SK-N-SH treated with all-trans-retinoic acid at 6 μM for 48 hours (cell line): ENCODE results near the gene LRCOL1.

Experiments used
- ARNTL ChIP-seq: fragments of 450-650 bp; formaldehyde crosslinking; IDR thresholded peaks from 2 replicates; pipeline ENCODE4 v1.5.0; 2020; ENCODE audit warnings: low read depth, mild to moderate bottlenecking, moderate library complexity, borderline replicate concordance
- CSDC2 ChIP-seq: fragments of 250-450 bp; sonication (Bioruptor Pico); IDR thresholded peaks from 2 replicates; pipeline ENCODE4 v1.5.0; 2020; ENCODE audit warnings: mild to moderate bottlenecking, moderate library complexity
- ISL1 ChIP-seq: fragments of 250-450 bp; sonication (Bioruptor Pico); IDR thresholded peaks from 2 replicates; pipeline ENCODE4 v2.1.2; 2022; ENCODE audit warnings: mild to moderate bottlenecking, moderate library complexity
- OSR1 ChIP-seq: fragments of 250-450 bp; sonication (Bioruptor Pico); IDR thresholded peaks from 2 replicates; pipeline ENCODE4 v1.8.0; 2022; ENCODE audit warnings: moderate library complexity, mild to moderate bottlenecking, inconsistent platforms
- SNAI2 ChIP-seq: fragments of 250-450 bp; sonication (Bioruptor Pico); IDR thresholded peaks from 2 replicates; pipeline ENCODE4 v1.5.0; 2020; ENCODE audit warnings: mild to moderate bottlenecking, moderate library complexity
- TCF4 ChIP-seq: fragments of 250-450 bp; sonication (Bioruptor Pico); IDR thresholded peaks from 2 replicates; pipeline ENCODE4 v1.8.0; 2021; ENCODE audit warnings: mild to moderate bottlenecking, moderate library complexity, borderline replicate concordance
- ZFP3 ChIP-seq: fragments of 250-450 bp; sonication (Bioruptor Pico); IDR thresholded peaks from 2 replicates; pipeline ENCODE4 v1.5.0; 2020; ENCODE audit warnings: mild to moderate bottlenecking, moderate library complexity
- ZFP30 ChIP-seq: fragments of 450-650 bp; formaldehyde crosslinking; IDR thresholded peaks from 2 replicates; pipeline ENCODE4 v1.5.0; 2022; ENCODE audit warnings: mild to moderate bottlenecking, moderate library complexity
- ZNF8 ChIP-seq: fragments of 450-650 bp; formaldehyde crosslinking; IDR thresholded peaks from 2 replicates; pipeline ENCODE4 v1.5.0; 2020; ENCODE audit warnings: mild to moderate bottlenecking, moderate library complexity
- TF ChIP-seq, protein P1 (sequence below): fragments of 250-450 bp; sonication (Bioruptor Pico); IDR thresholded peaks from 2 replicates; pipeline ENCODE4 v1.5.1; 2020; ENCODE audit warnings: low read depth, mild to moderate bottlenecking, moderate library complexity
- TF ChIP-seq, protein P2 (sequence below): fragments of 250-450 bp; sonication (Bioruptor Pico); IDR thresholded peaks from 2 replicates; pipeline ENCODE4 v1.5.0; 2020; ENCODE audit warnings: mild to moderate bottlenecking, moderate library complexity
- TF ChIP-seq, protein P3 (sequence below): fragments of 250-450 bp; sonication (Bioruptor Pico); IDR thresholded peaks from 2 replicates; pipeline ENCODE4 v1.8.0; 2021; ENCODE audit warnings: low read depth, mild to moderate bottlenecking, moderate library complexity, borderline replicate concordance
- TF ChIP-seq, protein P4 (sequence below): fragments of 250-450 bp; sonication (Bioruptor Pico); IDR thresholded peaks from 2 replicates; pipeline ENCODE4 v1.8.0; 2020; ENCODE audit warnings: mild to moderate bottlenecking, moderate library complexity, borderline replicate concordance
- TF ChIP-seq, protein P5 (sequence below): fragments of 250-450 bp; sonication (Bioruptor Pico); IDR thresholded peaks from 2 replicates; pipeline ENCODE4 v1.5.1; 2021; ENCODE audit warnings: mild to moderate bottlenecking, moderate library complexity

- no peak for TF ChIP-seq ZFP30 (CRISPR knock-in tag)
- TF ChIP-seq ZFP3 (CRISPR knock-in tag): no peak
- TF ChIP-seq, protein P1, sequence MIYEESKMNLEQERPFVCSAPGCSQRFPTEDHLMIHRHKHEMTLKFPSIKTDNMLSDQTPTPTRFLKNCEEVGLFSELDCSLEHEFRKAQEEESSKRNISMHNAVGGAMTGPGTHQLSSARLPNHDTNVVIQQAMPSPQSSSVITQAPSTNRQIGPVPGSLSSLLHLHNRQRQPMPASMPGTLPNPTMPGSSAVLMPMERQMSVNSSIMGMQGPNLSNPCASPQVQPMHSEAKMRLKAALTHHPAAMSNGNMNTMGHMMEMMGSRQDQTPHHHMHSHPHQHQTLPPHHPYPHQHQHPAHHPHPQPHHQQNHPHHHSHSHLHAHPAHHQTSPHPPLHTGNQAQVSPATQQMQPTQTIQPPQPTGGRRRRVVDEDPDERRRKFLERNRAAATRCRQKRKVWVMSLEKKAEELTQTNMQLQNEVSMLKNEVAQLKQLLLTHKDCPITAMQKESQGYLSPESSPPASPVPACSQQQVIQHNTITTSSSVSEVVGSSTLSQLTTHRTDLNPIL (CRISPR knock-in tag): no peak
- no peak for TF ChIP-seq CSDC2 (CRISPR knock-in tag)
- no peak for TF ChIP-seq TCF4 (CRISPR knock-in tag)
- no peak for TF ChIP-seq OSR1 (CRISPR knock-in tag)
- TF ChIP-seq, protein P2, sequence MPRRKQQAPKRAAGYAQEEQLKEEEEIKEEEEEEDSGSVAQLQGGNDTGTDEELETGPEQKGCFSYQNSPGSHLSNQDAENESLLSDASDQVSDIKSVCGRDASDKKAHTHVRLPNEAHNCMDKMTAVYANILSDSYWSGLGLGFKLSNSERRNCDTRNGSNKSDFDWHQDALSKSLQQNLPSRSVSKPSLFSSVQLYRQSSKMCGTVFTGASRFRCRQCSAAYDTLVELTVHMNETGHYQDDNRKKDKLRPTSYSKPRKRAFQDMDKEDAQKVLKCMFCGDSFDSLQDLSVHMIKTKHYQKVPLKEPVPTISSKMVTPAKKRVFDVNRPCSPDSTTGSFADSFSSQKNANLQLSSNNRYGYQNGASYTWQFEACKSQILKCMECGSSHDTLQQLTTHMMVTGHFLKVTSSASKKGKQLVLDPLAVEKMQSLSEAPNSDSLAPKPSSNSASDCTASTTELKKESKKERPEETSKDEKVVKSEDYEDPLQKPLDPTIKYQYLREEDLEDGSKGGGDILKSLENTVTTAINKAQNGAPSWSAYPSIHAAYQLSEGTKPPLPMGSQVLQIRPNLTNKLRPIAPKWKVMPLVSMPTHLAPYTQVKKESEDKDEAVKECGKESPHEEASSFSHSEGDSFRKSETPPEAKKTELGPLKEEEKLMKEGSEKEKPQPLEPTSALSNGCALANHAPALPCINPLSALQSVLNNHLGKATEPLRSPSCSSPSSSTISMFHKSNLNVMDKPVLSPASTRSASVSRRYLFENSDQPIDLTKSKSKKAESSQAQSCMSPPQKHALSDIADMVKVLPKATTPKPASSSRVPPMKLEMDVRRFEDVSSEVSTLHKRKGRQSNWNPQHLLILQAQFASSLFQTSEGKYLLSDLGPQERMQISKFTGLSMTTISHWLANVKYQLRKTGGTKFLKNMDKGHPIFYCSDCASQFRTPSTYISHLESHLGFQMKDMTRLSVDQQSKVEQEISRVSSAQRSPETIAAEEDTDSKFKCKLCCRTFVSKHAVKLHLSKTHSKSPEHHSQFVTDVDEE (CRISPR knock-in tag): no peak
- no peak for TF ChIP-seq ZNF8 (CRISPR knock-in tag)
- TF ChIP-seq ISL1 (CRISPR knock-in tag): no peak
- no peak for TF ChIP-seq ARNTL (CRISPR knock-in tag)
- TF ChIP-seq SNAI2 (CRISPR knock-in tag): no peak
- TF ChIP-seq, protein P3, sequence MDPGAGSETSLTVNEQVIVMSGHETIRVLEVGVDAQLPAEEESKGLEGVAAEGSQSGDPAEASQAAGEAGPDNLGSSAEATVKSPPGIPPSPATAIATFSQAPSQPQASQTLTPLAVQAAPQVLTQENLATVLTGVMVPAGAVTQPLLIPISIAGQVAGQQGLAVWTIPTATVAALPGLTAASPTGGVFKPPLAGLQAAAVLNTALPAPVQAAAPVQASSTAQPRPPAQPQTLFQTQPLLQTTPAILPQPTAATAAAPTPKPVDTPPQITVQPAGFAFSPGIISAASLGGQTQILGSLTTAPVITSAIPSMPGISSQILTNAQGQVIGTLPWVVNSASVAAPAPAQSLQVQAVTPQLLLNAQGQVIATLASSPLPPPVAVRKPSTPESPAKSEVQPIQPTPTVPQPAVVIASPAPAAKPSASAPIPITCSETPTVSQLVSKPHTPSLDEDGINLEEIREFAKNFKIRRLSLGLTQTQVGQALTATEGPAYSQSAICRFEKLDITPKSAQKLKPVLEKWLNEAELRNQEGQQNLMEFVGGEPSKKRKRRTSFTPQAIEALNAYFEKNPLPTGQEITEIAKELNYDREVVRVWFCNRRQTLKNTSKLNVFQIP (CRISPR knock-in tag): no peak
- TF ChIP-seq, protein P4, sequence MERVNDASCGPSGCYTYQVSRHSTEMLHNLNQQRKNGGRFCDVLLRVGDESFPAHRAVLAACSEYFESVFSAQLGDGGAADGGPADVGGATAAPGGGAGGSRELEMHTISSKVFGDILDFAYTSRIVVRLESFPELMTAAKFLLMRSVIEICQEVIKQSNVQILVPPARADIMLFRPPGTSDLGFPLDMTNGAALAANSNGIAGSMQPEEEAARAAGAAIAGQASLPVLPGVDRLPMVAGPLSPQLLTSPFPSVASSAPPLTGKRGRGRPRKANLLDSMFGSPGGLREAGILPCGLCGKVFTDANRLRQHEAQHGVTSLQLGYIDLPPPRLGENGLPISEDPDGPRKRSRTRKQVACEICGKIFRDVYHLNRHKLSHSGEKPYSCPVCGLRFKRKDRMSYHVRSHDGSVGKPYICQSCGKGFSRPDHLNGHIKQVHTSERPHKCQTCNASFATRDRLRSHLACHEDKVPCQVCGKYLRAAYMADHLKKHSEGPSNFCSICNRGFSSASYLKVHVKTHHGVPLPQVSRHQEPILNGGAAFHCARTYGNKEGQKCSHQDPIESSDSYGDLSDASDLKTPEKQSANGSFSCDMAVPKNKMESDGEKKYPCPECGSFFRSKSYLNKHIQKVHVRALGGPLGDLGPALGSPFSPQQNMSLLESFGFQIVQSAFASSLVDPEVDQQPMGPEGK (CRISPR knock-in tag): no peak
- TF ChIP-seq, protein P5, sequence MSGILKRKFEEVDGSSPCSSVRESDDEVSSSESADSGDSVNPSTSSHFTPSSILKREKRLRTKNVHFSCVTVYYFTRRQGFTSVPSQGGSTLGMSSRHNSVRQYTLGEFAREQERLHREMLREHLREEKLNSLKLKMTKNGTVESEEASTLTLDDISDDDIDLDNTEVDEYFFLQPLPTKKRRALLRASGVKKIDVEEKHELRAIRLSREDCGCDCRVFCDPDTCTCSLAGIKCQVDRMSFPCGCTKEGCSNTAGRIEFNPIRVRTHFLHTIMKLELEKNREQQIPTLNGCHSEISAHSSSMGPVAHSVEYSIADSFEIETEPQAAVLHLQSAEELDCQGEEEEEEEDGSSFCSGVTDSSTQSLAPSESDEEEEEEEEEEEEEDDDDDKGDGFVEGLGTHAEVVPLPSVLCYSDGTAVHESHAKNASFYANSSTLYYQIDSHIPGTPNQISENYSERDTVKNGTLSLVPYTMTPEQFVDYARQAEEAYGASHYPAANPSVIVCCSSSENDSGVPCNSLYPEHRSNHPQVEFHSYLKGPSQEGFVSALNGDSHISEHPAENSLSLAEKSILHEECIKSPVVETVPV: no peak
Measured at GRCh38 chr12:132587781-132588180, 22.6 kb downstream of the LRCOL1 start.
